Immature natural killer cell (primary cell): ENCODE measurements around the gene THSD4. TPM values are rescaled to one million over a fixed set of nuclear protein-coding genes. Genes with fewer than 3 reads are reported as not detected.

Source experiments
- DNase-seq, 3 donors: peaks; one replicate each; pipeline ENCODE4 v3.0.0; 2022; ENCODE audit warnings: mixed read lengths in 1 of 3
- H3K27ac Mint-ChIP-seq, 6 donors: one replicate each; pipeline ENCODE4 v1.8.0; 2020; ENCODE audit warnings: mixed read lengths in 6 of 6, mild to moderate bottlenecking in 5 of 6, inconsistent platforms in 4 of 6, moderate library complexity in 3 of 6
- H3K27me3 Mint-ChIP-seq, 3 donors: one replicate each; pipeline ENCODE4 v1.8.0; 2020 to 2021; ENCODE audit warnings: low read depth in 3 of 3, mild to moderate bottlenecking in 3 of 3, mixed read lengths in 3 of 3, moderate library complexity in 3 of 3, inconsistent platforms in 1 of 3
- H3K36me3 Mint-ChIP-seq, 3 donors: one replicate each; pipeline ENCODE4 v1.8.0; 2020; ENCODE audit warnings: mixed read lengths in 3 of 3, inconsistent platforms in 2 of 3, mild to moderate bottlenecking in 2 of 3
- H3K4me1 Mint-ChIP-seq, 2 donors: one replicate each; pipeline ENCODE4 v1.8.0; 2020; ENCODE audit warnings: inconsistent platforms in 2 of 2, mild to moderate bottlenecking in 2 of 2, mixed read lengths in 2 of 2, moderate library complexity in 1 of 2
- H3K4me3 Mint-ChIP-seq, 5 donors: one replicate each; pipeline ENCODE4 v1.8.0; 2020; ENCODE audit warnings: mild to moderate bottlenecking in 5 of 5, mixed read lengths in 5 of 5, inconsistent platforms in 3 of 5, moderate library complexity in 3 of 5
- H3K9me3 Mint-ChIP-seq, 6 donors: one replicate each; pipeline ENCODE4 v1.8.0; 2020; ENCODE audit warnings: mild to moderate bottlenecking in 6 of 6, mixed read lengths in 6 of 6, inconsistent platforms in 4 of 6, moderate library complexity in 3 of 6
- polyA plus RNA-seq, 3 donors: library from polyadenylated mRNA; unstranded; fragments of 300-500 nt; fragmentation: Illumina TruSeq; gene quantifications; one replicate each; pipeline ENCODE4 v1.2.3, GENCODE V29; 2021

The THSD4 gene
- polyA plus RNA-seq, 3 donors from 2014 or later: not detected

GRCh38 chr15:71411538-71412482 lies 296.5 kb downstream of the THSD4 start:
- H3K27me3 Mint-ChIP-seq: peaks cover 2 to 9% (median 5%) of the 10 kb centered on the region in 3 donors
- DNase-seq: no peak
- H3K4me3 Mint-ChIP-seq: no peak overlapping the region
- H3K27ac Mint-ChIP-seq: no peak overlapping the region
- H3K9me3 Mint-ChIP-seq: no peaks in the 10 kb centered on the region
- no peaks in the 10 kb centered on the region for H3K36me3 Mint-ChIP-seq
- no peaks in the 10 kb centered on the region for H3K4me1 Mint-ChIP-seq

GRCh38 chr15:71413419-71413818 lies 298.1 kb downstream of the THSD4 start:
- H3K4me1 Mint-ChIP-seq: no peaks in the 10 kb centered on the region
- no peaks in the 10 kb centered on the region for H3K36me3 Mint-ChIP-seq
- no peak overlapping the region for H3K4me3 Mint-ChIP-seq
- peaks cover 0 to 4% (median 3%) of the 10 kb centered on the region in 3 donors for H3K27me3 Mint-ChIP-seq
- H3K9me3 Mint-ChIP-seq: no peaks in the 10 kb centered on the region
- H3K27ac Mint-ChIP-seq: no peak overlapping the region
- no peak for DNase-seq

GRCh38 chr15:71414853-71415252 lies 299.6 kb downstream of the THSD4 start:
- peaks cover 0 to 4% (median 2%) of the 10 kb centered on the region in 3 donors for H3K27me3 Mint-ChIP-seq
- H3K27ac Mint-ChIP-seq: no peak overlapping the region
- no peaks in the 10 kb centered on the region for H3K4me1 Mint-ChIP-seq
- DNase-seq: no peak
- H3K9me3 Mint-ChIP-seq: no peaks in the 10 kb centered on the region
- H3K4me3 Mint-ChIP-seq: no peak overlapping the region
- H3K36me3 Mint-ChIP-seq: no peaks in the 10 kb centered on the region

- Mint-ChIP-seq H3K4me3 (no peak overlapping the region), H3K9me3 (peaks cover 0 to 2% (median 0%) of the 10 kb centered on the region in 6 donors), H3K27ac (no peak overlapping the region), H3K27me3 (peaks cover 4 to 7% (median 5%) of the 10 kb centered on the region in 3 donors), H3K36me3 (no peaks in the 10 kb centered on the region), H3K4me1 (no peaks in the 10 kb centered on the region)
- DNase-seq: no peak
Measured at GRCh38 chr15:71422530-71423259, 307.4 kb downstream of the THSD4 start.

- Mint-ChIP-seq H3K36me3 (no peaks in the 10 kb centered on the region), H3K4me3 (no peak overlapping the region), H3K27ac (no peak overlapping the region), H3K27me3 (peaks cover 2 to 7% (median 5%) of the 10 kb centered on the region in 3 donors), H3K9me3 (peaks cover 0 to 2% (median 0%) of the 10 kb centered on the region in 6 donors), H3K4me1 (no peaks in the 10 kb centered on the region)
- no peak for DNase-seq
Measured at GRCh38 chr15:71424765-71425164, 309.5 kb downstream of the THSD4 start.

- Mint-ChIP-seq H3K36me3 (no peaks in the 10 kb centered on the region), H3K9me3 (peaks cover 0 to 2% (median 0%) of the 10 kb centered on the region in 6 donors), H3K4me3 (no peak overlapping the region), H3K27ac (no peak overlapping the region), H3K27me3 (peaks cover 2 to 7% (median 5%) of the 10 kb centered on the region in 3 donors), H3K4me1 (no peaks in the 10 kb centered on the region)
- no peak for DNase-seq
Measured at GRCh38 chr15:71425388-71425787, 310.1 kb downstream of the THSD4 start.

GRCh38 chr15:71426792-71427191 lies 311.5 kb downstream of the THSD4 start:
- Mint-ChIP-seq H3K4me3 (no peak overlapping the region), H3K27ac (no peak overlapping the region), H3K27me3 (peaks cover 1 to 7% (median 2%) of the 10 kb centered on the region in 3 donors), H3K4me1 (no peaks in the 10 kb centered on the region), H3K36me3 (no peaks in the 10 kb centered on the region), H3K9me3 (peaks cover 0 to 2% (median 0%) of the 10 kb centered on the region in 6 donors)
- DNase-seq: no peak

- peaks cover 0 to 7% (median 1%) of the 10 kb centered on the region in 3 donors for H3K27me3 Mint-ChIP-seq
- DNase-seq: no peak
- H3K9me3 Mint-ChIP-seq: peaks cover 0 to 2% (median 0%) of the 10 kb centered on the region in 6 donors
- H3K4me3 Mint-ChIP-seq: no peak overlapping the region
- H3K36me3 Mint-ChIP-seq: no peaks in the 10 kb centered on the region
- H3K4me1 Mint-ChIP-seq: no peaks in the 10 kb centered on the region
- H3K27ac Mint-ChIP-seq: no peak overlapping the region
Measured at GRCh38 chr15:71430782-71431181, 315.5 kb downstream of the THSD4 start.

- Mint-ChIP-seq H3K4me1 (no peaks in the 10 kb centered on the region), H3K27ac (no peak overlapping the region), H3K27me3 (peaks cover 0 to 3% (median 3%) of the 10 kb centered on the region in 3 donors), H3K9me3 (peaks cover 0 to 2% (median 0%) of the 10 kb centered on the region in 6 donors), H3K36me3 (no peaks in the 10 kb centered on the region), H3K4me3 (no peak overlapping the region)
- DNase-seq: no peak
Measured at GRCh38 chr15:71431343-71432336, 316.4 kb downstream of the THSD4 start.

- DNase-seq: no peak
- H3K36me3 Mint-ChIP-seq: no peaks in the 10 kb centered on the region
- H3K27me3 Mint-ChIP-seq: peaks cover 0 to 3% (median 0%) of the 10 kb centered on the region in 3 donors
- peaks cover 0 to 2% (median 0%) of the 10 kb centered on the region in 6 donors for H3K9me3 Mint-ChIP-seq
- H3K4me3 Mint-ChIP-seq: no peak overlapping the region
- H3K4me1 Mint-ChIP-seq: no peaks in the 10 kb centered on the region
- no peak overlapping the region for H3K27ac Mint-ChIP-seq
Measured at GRCh38 chr15:71433402-71433801, 318.1 kb downstream of the THSD4 start.

GRCh38 chr15:71434774-71435173 lies 319.5 kb downstream of the THSD4 start:
- H3K36me3 Mint-ChIP-seq: no peaks in the 10 kb centered on the region
- H3K4me1 Mint-ChIP-seq: no peaks in the 10 kb centered on the region
- peaks cover 0 to 6% (median 3%) of the 10 kb centered on the region in 3 donors for H3K27me3 Mint-ChIP-seq
- H3K4me3 Mint-ChIP-seq: no peak overlapping the region
- no peak overlapping the region for H3K27ac Mint-ChIP-seq
- DNase-seq: no peak
- H3K9me3 Mint-ChIP-seq: peaks cover 0 to 2% (median 0%) of the 10 kb centered on the region in 6 donors

- H3K4me1 Mint-ChIP-seq: no peaks in the 10 kb centered on the region
- no peak overlapping the region for H3K27ac Mint-ChIP-seq
- no peak for DNase-seq
- H3K27me3 Mint-ChIP-seq: peaks cover 0 to 8% (median 3%) of the 10 kb centered on the region in 3 donors
- no peak overlapping the region for H3K4me3 Mint-ChIP-seq
- peaks cover 0 to 2% (median 0%) of the 10 kb centered on the region in 6 donors for H3K9me3 Mint-ChIP-seq
- H3K36me3 Mint-ChIP-seq: no peaks in the 10 kb centered on the region
Measured at GRCh38 chr15:71435552-71435951, 320.3 kb downstream of the THSD4 start.

- H3K4me3 Mint-ChIP-seq: no peak overlapping the region
- H3K27me3 Mint-ChIP-seq: peaks cover 0 to 12% (median 3%) of the 10 kb centered on the region in 3 donors
- no peaks in the 10 kb centered on the region for H3K36me3 Mint-ChIP-seq
- H3K9me3 Mint-ChIP-seq: peaks cover 0 to 2% (median 0%) of the 10 kb centered on the region in 6 donors
- H3K27ac Mint-ChIP-seq: no peak overlapping the region
- no peaks in the 10 kb centered on the region for H3K4me1 Mint-ChIP-seq
- no peak for DNase-seq
Measured at GRCh38 chr15:71436854-71437253, 321.6 kb downstream of the THSD4 start.
